Measurements from ENCODE around the gene LAMA2.
"Not testable (repeated sequence)": the region's sequence is repeated elsewhere in the genome, so short reads cannot be mapped to it uniquely, and the experiment has no call there.

The LAMA2 gene

GRCh38 chr6:129006724-129007514 lies 124.0 kb downstream of the LAMA2 start:
- DNase-seq (ENCODE audit: low spot score): no peak

GRCh38 chr6:129007701-129008373 lies 124.9 kb downstream of the LAMA2 start:
- no peak for DNase-seq (ENCODE audit: low spot score)

- no peak for DNase-seq (ENCODE audit: low spot score)
Measured at GRCh38 chr6:129008591-129008990, 125.7 kb downstream of the LAMA2 start.

- no peak for DNase-seq (ENCODE audit: low spot score)
Measured at GRCh38 chr6:129009851-129010250, 126.9 kb downstream of the LAMA2 start.

- no peak for DNase-seq (ENCODE audit: low spot score)
Measured at GRCh38 chr6:129014302-129014701, 131.4 kb downstream of the LAMA2 start.

GRCh38 chr6:129015721-129016120 lies 132.8 kb downstream of the LAMA2 start:
- no peak for DNase-seq (ENCODE audit: low spot score)

- DNase-seq (ENCODE audit: low spot score): no peak
Measured at GRCh38 chr6:129016844-129017243, 133.9 kb downstream of the LAMA2 start.

- DNase-seq (ENCODE audit: low spot score): no peak
Measured at GRCh38 chr6:129022011-129022553, 139.1 kb downstream of the LAMA2 start.

GRCh38 chr6:129026601-129027000 lies 143.7 kb downstream of the LAMA2 start:
- no peak for DNase-seq (ENCODE audit: low spot score)

GRCh38 chr6:129029778-129030177 lies 146.8 kb downstream of the LAMA2 start:
- DNase-seq (ENCODE audit: low spot score): no peak

- no peak for DNase-seq (ENCODE audit: low spot score)
Measured at GRCh38 chr6:129030215-129030614, 147.3 kb downstream of the LAMA2 start.

- no peak for DNase-seq (ENCODE audit: low spot score)
Measured at GRCh38 chr6:129031051-129031599, 148.2 kb downstream of the LAMA2 start.

- no peak for DNase-seq (ENCODE audit: low spot score)
Measured at GRCh38 chr6:129032602-129033001, 149.7 kb downstream of the LAMA2 start.

- DNase-seq (ENCODE audit: low spot score): no peak
Measured at GRCh38 chr6:129033180-129033579, 150.2 kb downstream of the LAMA2 start.

- DNase-seq (ENCODE audit: low spot score): no peak
Measured at GRCh38 chr6:129033581-129033980, 150.6 kb downstream of the LAMA2 start.

- no peak for DNase-seq (ENCODE audit: low spot score)
Measured at GRCh38 chr6:129041563-129041962, 158.6 kb downstream of the LAMA2 start.

- DNase-seq (ENCODE audit: low spot score): no peak
Measured at GRCh38 chr6:129046526-129046925, 163.6 kb downstream of the LAMA2 start.

- DNase-seq (ENCODE audit: low spot score): no peak
Measured at GRCh38 chr6:129047834-129048233, 164.9 kb downstream of the LAMA2 start.

GRCh38 chr6:129050086-129050485 lies 167.1 kb downstream of the LAMA2 start:
- DNase-seq (ENCODE audit: low spot score): no peak

- DNase-seq (ENCODE audit: low spot score): not testable (repeated sequence)
Measured at GRCh38 chr6:129053143-129053542, 170.2 kb downstream of the LAMA2 start.

- DNase-seq (ENCODE audit: low spot score): no peak
Measured at GRCh38 chr6:129055796-129056195, 172.9 kb downstream of the LAMA2 start.

- DNase-seq (ENCODE audit: low spot score): no peak
Measured at GRCh38 chr6:129059650-129060049, 176.7 kb downstream of the LAMA2 start.

GRCh38 chr6:129069006-129069405 lies 186.1 kb downstream of the LAMA2 start:
- DNase-seq (ENCODE audit: low spot score): no peak
